NT2/D1 (cell line): ENCODE measurements around the gene OSM.

Experiments
- YY1 ChIP-seq: IDR thresholded peaks from 2 replicates; pipeline ENCODE4 v1.6.1; 2011; ENCODE audit not compliant: insufficient read length, insufficient read depth
- ZNF274 ChIP-seq: IDR thresholded peaks from 2 replicates; pipeline ENCODE4 v1.6.1; 2011; ENCODE audit warnings: mild to moderate bottlenecking, low read depth, low read length

DNA sequence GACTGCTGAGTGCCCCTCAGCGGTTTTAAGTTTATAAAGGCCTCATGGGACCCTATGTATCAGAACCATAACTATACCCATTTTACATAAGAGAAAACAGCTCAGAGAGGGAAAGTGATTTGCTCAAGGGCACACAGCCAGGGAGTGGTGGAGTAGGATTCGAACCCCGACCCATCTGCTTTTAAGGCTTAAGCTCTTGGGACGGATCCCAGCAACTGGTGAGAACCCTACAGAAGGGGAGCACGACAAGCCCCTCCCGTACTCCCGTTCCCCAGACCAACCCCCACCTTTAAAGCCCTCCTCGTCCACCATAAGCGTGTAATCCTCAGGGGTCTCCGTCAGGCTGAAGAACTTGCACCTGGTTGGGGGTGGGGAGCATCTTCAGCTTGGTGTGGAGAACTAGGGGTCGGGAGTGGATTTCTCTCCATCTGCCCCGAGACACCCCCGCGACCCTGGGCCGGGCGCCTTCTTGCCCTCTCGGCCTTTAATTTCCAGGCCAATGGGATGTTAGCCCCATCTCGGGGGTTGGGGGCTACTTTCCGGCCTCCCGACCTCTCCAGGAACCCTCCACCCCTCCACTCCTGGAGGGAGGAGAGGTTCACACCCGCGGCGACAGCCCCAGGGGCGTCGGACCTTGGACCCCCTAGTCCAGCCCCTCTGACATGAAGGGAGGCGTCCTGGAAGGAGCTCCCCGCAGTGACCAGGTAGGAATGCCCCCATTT is 21.9 kb upstream of the OSM start:
- TF ChIP-seq YY1 = no peak
- no peak for TF ChIP-seq ZNF274
